Heart left ventricle (tissue), 16 donors: Measurements from ENCODE around the gene HTN1. TPM values are rescaled to one million over a fixed set of nuclear protein-coding genes. Genes with fewer than 3 reads are reported as not detected.

Experiments
- ATAC-seq, 4 donors: fragments of 200-7000 bp; cut with Tn5 transposase; one replicate each; pipeline ENCODE4 v1.9.1; 2020 to 2022; ENCODE audit warnings: moderate library complexity in 4 of 4, mild to moderate bottlenecking in 3 of 4, moderate number of reproducible peaks in 1 of 4
- DNase-seq, 5 donors: peaks; one replicate each; pipeline ENCODE4 v3.0.0-alpha.2; 2020
- H3K27ac ChIP-seq, 12 donors: fragments of 200-600 bp; sonication (generic) in 4 of 12; one replicate each; pipeline versions ENCODE4 v1.5.0 to v1.8.0; 2016 to 2022; ENCODE audit warnings: mild to moderate bottlenecking in 2 of 12
- H3K27me3 ChIP-seq, 9 donors: fragments of 200-600 bp; sonication (generic) in 2 of 9; one replicate each; pipeline versions ENCODE4 v1.5.1 to v1.8.0; 2016 to 2022; ENCODE audit warnings: mild to moderate bottlenecking in 3 of 9
- H3K36me3 ChIP-seq, 9 donors: fragments of 200-600 bp; sonication (generic) in 2 of 9; one replicate each; pipeline versions ENCODE4 v1.5.0 to v1.8.0; 2018 to 2022; ENCODE audit warnings: mild to moderate bottlenecking in 2 of 9
- H3K4me1 ChIP-seq, 12 donors: fragments of 200-600 bp; sonication (generic) in 4 of 12; one replicate each; pipeline versions ENCODE4 v1.5.0 to v1.8.0; 2016 to 2022; ENCODE audit warnings: mild to moderate bottlenecking in 3 of 12
- H3K4me3 ChIP-seq, 12 donors: fragments of 200-600 bp; sonication (generic) in 4 of 12; one replicate each; pipeline versions ENCODE4 v1.5.0 to v1.8.0; 2017 to 2022; ENCODE audit warnings: mild to moderate bottlenecking in 9 of 12, moderate library complexity in 4 of 12
- H3K9me3 ChIP-seq, 12 donors: fragments of 200-600 bp; sonication (generic) in 4 of 12; one replicate each; pipeline versions ENCODE4 v1.5.0 to v1.8.0; 2016 to 2022; ENCODE audit warnings: mild to moderate bottlenecking in 1 of 12
- CTCF ChIP-seq, 12 donors: fragments of 200-600 bp; sonication (generic) in 4 of 12; IDR thresholded peaks; one replicate each; pipeline versions ENCODE4 v1.5.0 to v1.8.0; 2018 to 2022; ENCODE audit warnings: antibody characterized with exemption in 12 of 12, mild to moderate bottlenecking in 5 of 12
- POLR2A ChIP-seq, 2 donors: fragments of 450-650 bp; IDR thresholded peaks; one replicate each; pipeline ENCODE4 v1.6.1; 2017; ENCODE audit warnings: antibody characterized with exemption in 2 of 2, mild to moderate bottlenecking in 2 of 2, moderate library complexity in 2 of 2
- WGBS, 4 donors: extraction: QIAGEN DNeasy Blood & Tissue Kit in 2 of 4; methylation state at CpG; one replicate each; pipeline versions ENCODE4 v1.1.5 to v1.1.7; 2013 to 2018; 5-methylcytosine and 5-hydroxymethylcytosine counted together
- intact Hi-C, 10 donors: fragments of 100-400 bp; cut with DNase I; formaldehyde crosslinking; loops; one replicate each; pipeline versions ENCODE4 v1.11.1 to v1.14.2; 2022
- polyA plus RNA-seq, 2 donors: library from polyadenylated mRNA; stranded (reverse); fragments of 200-250 nt; gene quantifications; one replicate each; pipeline ENCODE4 v1.2.3, GENCODE V29; 2013
- total RNA-seq, 9 donors: library from RNA; depleted of rRNA in 2 of 9; stranded (reverse); fragments of >200 nt in 2 of 9; fragmentation: NEBNext Ultra II Directional in 3 of 9; extraction: Animal tissue kit (Norgen Biotek cat#: 25700) in 3 of 9; gene quantifications; one replicate each; pipeline versions ENCODE4 v1.1.0 to v1.2.4, GENCODE V29; 2016 to 2023
- donor health status: ischemic (EF 13 %, LVEDD 7.1; RV severe dilation, severe dysfunction).
- donor health status: healthy with polysubstance abuse.
- donor health status: DM: no; HTN: yes; CAD: no.
- donor health status: DM: no; HTN: no; CAD: no.
- donor health status: ischemic (EF 25% LVEDD 6.9; RV normal size, moderate dysfunction).
- donor health status: ischemic (EF 25% LVEDD 5.7; RV mildly dilated, moderate dysfunction).
- donor health status: healthy.
- donor health status: DM: yes; HTN: yes; CAD: no.
- donor health status: ischemic (EF 35%, LVEDD 5.7; RV mildly dilated, moderate dysfunction).
- donor health status: nonischemic (EF 11% LVEDD 7.7; RV severe dilation, severe dysfunction).
- donor health status: DM: yes; HTN: yes; CAD: no.
- donor health status: PGD.
- donor health status: ischemic (EF 29% LVEDD 5.4; RV normal size, mild dysfunction).
- donor health status: nonischemic (EF 23%, LVEDD 6.1; RV moderate dilation, normal function).

HTN1 gene
- total and polyA plus RNA-seq, 11 donors, result not detected

GRCh38 chr4:70099206-70099605, 49.0 kb downstream of the HTN1 start:
- peaks cover 0 to 3% (median 0%) of the 10 kb centered on the region in 12 donors for H3K9me3 ChIP-seq
- H3K4me1 ChIP-seq, result no peaks in the 10 kb centered on the region
- no peak overlapping the region for H3K4me3 ChIP-seq
- ATAC-seq (no peak), DNase-seq (no peak)
- no peaks in the 10 kb centered on the region for H3K36me3 ChIP-seq
- 88 to 92% (median 91%) methylated on average over 3 of the region's 3 CpGs for WGBS, 4 donors
- intact Hi-C loops, result no loop called here
- TF ChIP-seq POLR2A (IDR thresholded peaks at IDR 0.05), result no peak
- TF ChIP-seq CTCF (IDR thresholded peaks at IDR 0.05), result no peak
- no peak overlapping the region for H3K27ac ChIP-seq
- H3K27me3 ChIP-seq, result no peaks in the 10 kb centered on the region

Other genes starting within 250 kb of the HTN1 start
- not detected for gene SULT1E1, start 190.3 kb upstream of the HTN1 start, total RNA-seq
- not detected for gene SULT1E1, start 190.3 kb upstream of the HTN1 start, polyA plus RNA-seq
- gene CSN1S1, start 119.4 kb upstream of the HTN1 start, total RNA-seq, result not detected
- under 1 TPM in 1 of 2 donors, not detected in 1; 0.12 TPM for gene CSN1S1, start 119.4 kb upstream of the HTN1 start, polyA plus RNA-seq
- gene CSN2, start 84.7 kb upstream of the HTN1 start, total RNA-seq, result not detected
- not detected for gene CSN2, start 84.7 kb upstream of the HTN1 start, polyA plus RNA-seq
- not detected for gene STATH, start 54.5 kb upstream of the HTN1 start, total RNA-seq
- not detected for gene STATH, start 54.5 kb upstream of the HTN1 start, polyA plus RNA-seq
- gene HTN3, start 22.0 kb upstream of the HTN1 start, total RNA-seq, result not detected
- gene HTN3, start 22.0 kb upstream of the HTN1 start, polyA plus RNA-seq, result not detected
- not detected for gene PRR27, start 103.8 kb downstream of the HTN1 start, total RNA-seq
- not detected for gene PRR27, start 103.8 kb downstream of the HTN1 start, polyA plus RNA-seq
- gene ODAM, start 145.3 kb downstream of the HTN1 start, total RNA-seq, result not detected
- not detected for gene ODAM, start 145.3 kb downstream of the HTN1 start, polyA plus RNA-seq
- not detected for gene FDCSP, start 175.7 kb downstream of the HTN1 start, total RNA-seq
- gene FDCSP, start 175.7 kb downstream of the HTN1 start, polyA plus RNA-seq, result not detected
- not detected for gene CSN3, start 192.2 kb downstream of the HTN1 start, total RNA-seq
- not detected for gene CSN3, start 192.2 kb downstream of the HTN1 start, polyA plus RNA-seq